ENCODE results near the gene SNX27. TPM values are rescaled to one million over a fixed set of nuclear protein-coding genes. Genes with fewer than 3 reads are reported as not detected.
"Not testable (repeated sequence)": the region's sequence is repeated elsewhere in the genome, so short reads cannot be mapped to it uniquely, and the experiment has no call there.

The SNX27 gene
- total RNA-seq, 3 donors from 2014 or later (not counting 1 experiment from before 2014, with no cell fraction given) = 17.8 to 25.0 (median 23.7) TPM

- DNase-seq (no peak), ATAC-seq (no peak)
- peaks cover 0 to 5% of the 10 kb centered on the region in 2 donors for H3K9me3 Mint-ChIP-seq
- H3K27me3 Mint-ChIP-seq (ENCODE audit: low read depth in 2 of 2) = peaks cover 18 to 28% of the 10 kb centered on the region in 2 donors
- WGBS (ENCODE audit: insufficient coverage) = 77% methylated on average over 3 of the region's 3 CpGs
- H3K27ac Mint-ChIP-seq = no peak overlapping the region
- H3K4me1 ChIP-seq (ENCODE audit: control insufficient read depth, insufficient read depth, low read length) = no peaks in the 10 kb centered on the region
- no peaks in the 10 kb centered on the region for H3K27me3 ChIP-seq (ENCODE audit: control insufficient read depth, insufficient read depth, low read length)
- no peaks in the 10 kb centered on the region for H3K4me1 Mint-ChIP-seq
- no peak overlapping the region for H3K4me3 Mint-ChIP-seq
- no peak overlapping the region for H3K27ac ChIP-seq (ENCODE audit: low read length)
- TF ChIP-seq, protein P1, sequence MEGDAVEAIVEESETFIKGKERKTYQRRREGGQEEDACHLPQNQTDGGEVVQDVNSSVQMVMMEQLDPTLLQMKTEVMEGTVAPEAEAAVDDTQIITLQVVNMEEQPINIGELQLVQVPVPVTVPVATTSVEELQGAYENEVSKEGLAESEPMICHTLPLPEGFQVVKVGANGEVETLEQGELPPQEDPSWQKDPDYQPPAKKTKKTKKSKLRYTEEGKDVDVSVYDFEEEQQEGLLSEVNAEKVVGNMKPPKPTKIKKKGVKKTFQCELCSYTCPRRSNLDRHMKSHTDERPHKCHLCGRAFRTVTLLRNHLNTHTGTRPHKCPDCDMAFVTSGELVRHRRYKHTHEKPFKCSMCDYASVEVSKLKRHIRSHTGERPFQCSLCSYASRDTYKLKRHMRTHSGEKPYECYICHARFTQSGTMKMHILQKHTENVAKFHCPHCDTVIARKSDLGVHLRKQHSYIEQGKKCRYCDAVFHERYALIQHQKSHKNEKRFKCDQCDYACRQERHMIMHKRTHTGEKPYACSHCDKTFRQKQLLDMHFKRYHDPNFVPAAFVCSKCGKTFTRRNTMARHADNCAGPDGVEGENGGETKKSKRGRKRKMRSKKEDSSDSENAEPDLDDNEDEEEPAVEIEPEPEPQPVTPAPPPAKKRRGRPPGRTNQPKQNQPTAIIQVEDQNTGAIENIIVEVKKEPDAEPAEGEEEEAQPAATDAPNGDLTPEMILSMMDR (IDR thresholded peaks at IDR 0.05) = no peak
- no peaks in the 10 kb centered on the region for H3K36me3 ChIP-seq (ENCODE audit: control insufficient read depth, insufficient read depth, low read length)
- H3K36me3 Mint-ChIP-seq = no peaks in the 10 kb centered on the region
- peaks cover 9% of the 10 kb centered on the region for H3K9me3 ChIP-seq (ENCODE audit: control insufficient read depth, insufficient read depth, low read length)
- intact Hi-C loops (cut with micrococcal nuclease) = loop anchor here (5.0 to 10.0 kb wide), 3 partner anchors 198 to 428 kb away; no protein-coding TSS in a partner anchor
- no peak overlapping the region for H3K4me3 ChIP-seq (ENCODE audit: low read length)
Measured at GRCh38 chr1:151733126-151733525, 121.3 kb downstream of the SNX27 start.

- not testable (repeated sequence) for H3K9me3 ChIP-seq (ENCODE audit: control insufficient read depth, insufficient read depth, low read length); H3K9me3 Mint-ChIP-seq; ATAC-seq; DNase-seq; H3K36me3 Mint-ChIP-seq; H3K36me3 ChIP-seq (ENCODE audit: control insufficient read depth, insufficient read depth, low read length); H3K4me1 Mint-ChIP-seq; H3K4me1 ChIP-seq (ENCODE audit: control insufficient read depth, insufficient read depth, low read length); H3K27ac ChIP-seq (ENCODE audit: low read length); H3K27me3 ChIP-seq (ENCODE audit: control insufficient read depth, insufficient read depth, low read length); H3K27ac Mint-ChIP-seq; H3K4me3 ChIP-seq (ENCODE audit: low read length); H3K4me3 Mint-ChIP-seq
- intact Hi-C loops (cut with micrococcal nuclease) = loop anchor here (5.0 to 10.0 kb wide), 3 partner anchors 199 to 429 kb away; no protein-coding TSS in a partner anchor
- H3K27me3 Mint-ChIP-seq (ENCODE audit: low read depth in 2 of 2) = peaks cover 13 to 22% of the 10 kb centered on the region in 2 donors
- WGBS (ENCODE audit: insufficient coverage) = 88% methylated on average over 9 of the region's 9 CpGs
Measured at GRCh38 chr1:151733995-151734394, 122.1 kb downstream of the SNX27 start.

DNA sequence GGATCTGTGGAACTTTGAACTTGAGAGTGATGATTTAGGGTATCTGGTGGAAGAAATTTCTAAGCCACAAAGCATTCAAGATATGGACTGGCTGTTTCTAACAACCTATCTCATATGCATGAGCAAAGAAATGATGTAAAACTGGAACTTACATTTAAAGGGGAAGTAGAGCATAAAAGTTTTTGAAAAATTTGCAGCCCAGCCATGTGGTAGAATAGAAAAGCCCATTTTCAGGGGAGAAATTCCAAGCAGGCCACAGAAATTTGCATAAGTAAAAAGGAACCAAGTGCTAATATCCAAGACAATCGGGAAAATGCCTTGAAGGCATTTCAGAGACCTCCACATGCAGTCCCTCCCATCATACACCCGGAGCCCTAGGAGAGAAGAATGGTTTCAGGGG, 125.2 kb downstream of the SNX27 start:
- Histone ChIP-seq H3K4me1 (ENCODE audit: control insufficient read depth, insufficient read depth, low read length) (no peaks in the 10 kb centered on the region), H3K36me3 (ENCODE audit: control insufficient read depth, insufficient read depth, low read length) (no peaks in the 10 kb centered on the region), H3K27ac (ENCODE audit: low read length) (no peak overlapping the region), H3K4me3 (ENCODE audit: low read length) (no peak overlapping the region), H3K9me3 (ENCODE audit: control insufficient read depth, insufficient read depth, low read length) (peaks cover 9% of the 10 kb centered on the region), H3K27me3 (ENCODE audit: control insufficient read depth, insufficient read depth, low read length) (no peaks in the 10 kb centered on the region)
- peaks cover 8 to 16% of the 10 kb centered on the region in 2 donors for H3K27me3 Mint-ChIP-seq (ENCODE audit: low read depth in 2 of 2)
- no peaks in the 10 kb centered on the region for H3K4me1 Mint-ChIP-seq
- H3K36me3 Mint-ChIP-seq = no peaks in the 10 kb centered on the region
- H3K9me3 Mint-ChIP-seq = peaks cover 0 to 5% of the 10 kb centered on the region in 2 donors
- no peak overlapping the region for H3K27ac Mint-ChIP-seq
- no peak for DNase-seq
- WGBS (ENCODE audit: insufficient coverage) = 88% methylated on average over 2 of the region's 2 CpGs
- TF ChIP-seq, protein P1 (IDR thresholded peaks at IDR 0.05) = no peak
- ATAC-seq = no peak
- intact Hi-C loops (cut with micrococcal nuclease) = loop anchor here (10.0 kb wide), 2 partner anchors 202 to 432 kb away; no protein-coding TSS in a partner anchor
- H3K4me3 Mint-ChIP-seq = no peak overlapping the region

DNA sequence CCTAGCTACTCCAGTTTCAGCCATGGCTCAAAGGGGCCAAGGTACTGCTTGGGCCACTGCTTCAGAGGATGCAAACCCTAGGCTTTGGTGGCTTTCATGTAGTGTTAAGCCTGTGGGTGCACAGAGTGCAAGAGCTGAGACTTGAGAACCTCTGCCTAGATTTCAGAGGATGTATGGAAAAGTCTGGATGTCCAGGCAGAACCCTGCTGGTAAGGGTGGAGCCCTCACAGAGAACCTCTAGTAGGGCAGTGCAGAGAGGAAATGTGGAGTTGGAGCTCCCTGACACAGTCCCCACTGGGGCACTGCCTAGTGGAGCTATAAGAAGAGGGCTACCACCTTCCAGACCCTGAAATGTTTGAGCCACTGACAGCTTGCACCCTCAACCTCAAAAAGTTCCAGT, 125.6 kb downstream of the SNX27 start:
- DNase-seq = no peak
- Mint-ChIP-seq H3K4me1 (no peaks in the 10 kb centered on the region), H3K27ac (no peak overlapping the region), H3K36me3 (no peaks in the 10 kb centered on the region), H3K4me3 (no peak overlapping the region), H3K27me3 (ENCODE audit: low read depth in 2 of 2) (peaks cover 6 to 11% of the 10 kb centered on the region in 2 donors), H3K9me3 (peaks cover 0 to 5% of the 10 kb centered on the region in 2 donors)
- no peaks in the 10 kb centered on the region for H3K27me3 ChIP-seq (ENCODE audit: control insufficient read depth, insufficient read depth, low read length)
- no peak overlapping the region for H3K27ac ChIP-seq (ENCODE audit: low read length)
- TF ChIP-seq, protein P1 (IDR thresholded peaks at IDR 0.05) = no peak
- intact Hi-C loops (cut with micrococcal nuclease) = loop anchor here (10.0 kb wide), 2 partner anchors 203 to 433 kb away; no protein-coding TSS in a partner anchor
- ATAC-seq = no peak
- no peak overlapping the region for H3K4me3 ChIP-seq (ENCODE audit: low read length)
- peaks cover 9% of the 10 kb centered on the region for H3K9me3 ChIP-seq (ENCODE audit: control insufficient read depth, insufficient read depth, low read length)
- no peaks in the 10 kb centered on the region for H3K36me3 ChIP-seq (ENCODE audit: control insufficient read depth, insufficient read depth, low read length)
- H3K4me1 ChIP-seq (ENCODE audit: control insufficient read depth, insufficient read depth, low read length) = no peaks in the 10 kb centered on the region

All from natural killer cell (primary cell).